HG03175 (cell line): ENCODE results near the gene SDS.

Source experiments
- ATAC-seq: cut with Tn5 transposase; IDR thresholded peaks from one replicate; pipeline ENCODE4 v1.9.1; 2021; ENCODE audit warnings: mild to moderate bottlenecking, moderate library complexity; ENCODE audit not compliant: unreplicated experiment

Gene SDS

DNA sequence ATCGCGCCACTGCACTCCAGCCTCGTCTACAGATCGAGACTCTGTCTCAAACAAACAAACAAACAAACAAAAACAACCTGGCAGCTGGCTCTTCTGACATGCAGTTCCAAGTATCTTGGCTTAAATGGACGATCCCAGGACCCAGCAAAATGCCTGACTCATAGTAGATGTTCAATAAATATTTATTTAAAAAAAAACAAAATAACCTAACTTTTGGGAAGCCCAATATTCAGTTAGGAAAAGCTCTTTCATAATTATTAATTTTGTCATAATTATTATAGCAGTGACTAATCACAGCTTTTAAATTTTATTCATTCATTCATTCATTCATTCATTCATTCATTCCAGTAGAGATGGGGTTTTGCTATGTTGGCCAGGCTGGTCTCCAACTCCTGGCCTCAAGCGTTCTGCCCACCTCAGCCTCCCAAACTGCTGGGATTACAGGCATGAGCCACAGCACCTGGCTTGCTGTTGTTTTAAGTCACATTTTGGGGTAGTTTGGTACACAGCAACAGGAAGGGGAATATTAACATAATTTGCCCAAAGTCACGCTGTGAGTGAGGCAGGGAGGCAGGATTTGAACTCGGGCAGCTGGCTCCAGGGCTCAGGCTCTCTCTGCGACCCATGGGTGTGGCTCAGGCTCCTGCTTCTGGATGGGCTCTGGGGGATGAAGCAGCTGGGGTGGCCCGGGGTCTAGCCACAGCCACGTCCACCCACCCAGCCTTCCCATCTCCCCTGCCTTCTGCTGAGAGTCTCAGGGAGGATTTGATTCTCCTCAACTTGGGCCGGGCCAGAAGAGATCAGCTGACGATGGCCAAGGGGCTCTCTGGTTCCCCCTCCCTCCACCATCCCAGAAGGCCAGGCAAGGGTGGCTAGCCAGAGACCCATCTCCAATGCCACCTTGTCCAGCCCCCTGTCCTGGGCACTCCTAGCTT, 2.4 kb downstream of the SDS start:
- no peak for ATAC-seq

DNA sequence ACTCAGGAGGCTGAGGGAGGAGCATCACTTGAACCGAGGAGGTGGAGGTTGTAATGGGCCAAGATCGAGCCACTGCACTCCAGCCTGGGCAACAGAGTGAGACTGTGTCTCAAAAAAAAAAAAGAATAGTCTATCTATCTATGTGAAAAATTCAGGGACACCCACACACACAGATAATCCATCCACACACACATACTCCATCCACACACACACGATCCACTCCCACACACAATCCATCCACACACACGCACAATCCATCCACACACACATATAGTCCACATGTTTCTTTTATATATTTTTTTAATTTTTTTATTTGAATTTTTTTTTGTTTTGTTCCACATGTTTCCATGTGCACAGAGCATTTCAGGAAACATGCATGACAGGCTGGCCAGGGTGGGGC, 3.3 kb downstream of the SDS start:
- no peak for ATAC-seq

DNA sequence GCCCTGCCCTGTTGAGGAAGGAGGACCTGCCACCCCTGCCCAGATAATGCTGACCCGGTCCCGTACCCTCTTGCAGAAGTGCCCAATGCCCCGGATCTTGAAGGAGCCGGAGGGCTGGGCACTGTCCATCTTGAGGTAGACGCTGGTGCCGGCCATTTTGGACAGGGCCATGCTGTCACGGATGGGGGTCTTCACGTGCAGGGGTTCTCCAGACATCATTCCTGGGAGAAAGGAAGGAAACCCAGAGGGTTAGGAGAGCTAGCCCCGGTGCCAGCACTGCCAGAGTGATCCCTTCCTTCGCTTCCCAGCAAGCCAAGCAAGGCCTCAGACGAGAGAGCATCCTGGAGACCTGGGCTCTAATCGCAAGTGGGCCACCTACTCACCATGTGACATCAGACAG, 4.2 kb downstream of the SDS start:
- no peak for ATAC-seq

DNA sequence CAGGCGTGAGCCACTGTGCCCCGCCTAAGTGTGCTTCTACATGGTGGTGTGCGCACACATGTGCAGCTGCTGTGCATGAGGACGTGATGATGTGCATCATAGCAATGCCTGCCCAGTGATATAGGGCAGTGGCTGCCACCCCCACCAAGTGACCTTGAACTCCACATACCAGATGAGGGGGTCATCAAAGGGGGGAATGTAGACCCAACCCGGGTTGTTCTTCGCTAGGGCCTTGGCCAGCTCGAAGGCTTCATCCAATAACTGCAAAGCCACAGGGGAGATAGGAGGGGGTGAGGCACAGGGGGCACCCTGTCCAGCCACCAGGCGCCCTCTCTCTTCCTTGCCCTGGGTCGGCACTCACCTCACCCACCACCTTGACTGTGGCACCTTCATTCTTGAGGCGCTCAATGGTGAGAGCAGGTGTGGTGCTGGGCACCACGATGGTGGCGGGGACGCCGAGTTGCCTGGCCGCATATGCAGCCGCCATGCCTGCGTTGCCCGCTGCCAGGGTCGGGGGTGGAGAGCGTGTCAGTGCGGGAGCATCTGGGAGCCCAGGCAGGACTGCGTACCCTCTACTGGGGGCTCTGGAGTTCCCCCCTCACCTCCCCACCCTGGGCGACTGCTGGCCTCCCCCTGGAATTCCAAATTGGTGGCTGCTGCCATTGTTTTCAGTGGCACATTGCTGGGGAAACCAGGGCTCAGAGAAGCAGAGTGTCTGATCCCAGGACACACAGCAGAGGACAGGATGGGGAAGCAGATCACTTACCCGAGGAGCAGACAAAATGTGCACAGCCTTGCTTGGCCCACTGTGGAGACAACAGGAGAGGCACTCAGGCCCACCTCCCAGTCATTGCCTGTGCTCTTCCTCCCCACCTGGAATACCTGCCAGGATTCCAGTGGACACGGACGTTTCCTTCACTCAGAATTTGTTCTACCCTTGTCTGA, 5.1 kb downstream of the SDS start:
- no peak for ATAC-seq

DNA sequence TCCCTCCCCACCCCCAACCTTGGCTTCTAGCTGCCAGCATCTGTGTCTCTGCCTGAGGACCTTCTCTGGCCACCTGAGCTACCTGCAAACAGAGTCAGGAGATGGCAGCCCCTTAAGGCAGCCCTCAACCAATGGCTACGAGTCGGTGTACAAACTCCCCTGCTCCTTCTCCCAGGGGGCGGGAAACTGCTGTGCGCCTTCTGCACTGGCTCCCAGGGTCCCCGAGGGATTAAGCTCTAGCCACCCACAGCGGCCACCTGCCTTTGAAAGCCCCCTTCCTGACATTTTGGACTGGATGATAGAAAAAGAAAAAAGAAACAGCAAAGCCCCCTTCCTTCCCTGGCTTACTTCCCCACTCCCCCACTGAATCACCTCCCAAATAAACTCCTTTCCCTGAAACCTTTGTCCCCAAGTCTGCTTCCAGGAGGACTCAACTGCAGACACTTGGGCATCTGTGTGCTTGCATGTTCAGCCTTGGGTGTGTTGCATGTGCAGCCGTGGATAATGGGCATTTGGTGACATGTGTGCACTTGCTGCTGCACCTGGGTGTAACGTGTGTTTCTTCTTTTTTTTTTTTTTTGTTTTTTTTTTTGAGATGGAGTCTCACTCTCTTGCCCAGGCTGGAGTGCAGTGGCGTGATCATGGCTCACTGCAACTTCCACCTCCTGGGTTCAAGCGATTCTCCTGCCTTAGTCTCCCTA, 6.0 kb downstream of the SDS start:
- ATAC-seq = no peak

DNA sequence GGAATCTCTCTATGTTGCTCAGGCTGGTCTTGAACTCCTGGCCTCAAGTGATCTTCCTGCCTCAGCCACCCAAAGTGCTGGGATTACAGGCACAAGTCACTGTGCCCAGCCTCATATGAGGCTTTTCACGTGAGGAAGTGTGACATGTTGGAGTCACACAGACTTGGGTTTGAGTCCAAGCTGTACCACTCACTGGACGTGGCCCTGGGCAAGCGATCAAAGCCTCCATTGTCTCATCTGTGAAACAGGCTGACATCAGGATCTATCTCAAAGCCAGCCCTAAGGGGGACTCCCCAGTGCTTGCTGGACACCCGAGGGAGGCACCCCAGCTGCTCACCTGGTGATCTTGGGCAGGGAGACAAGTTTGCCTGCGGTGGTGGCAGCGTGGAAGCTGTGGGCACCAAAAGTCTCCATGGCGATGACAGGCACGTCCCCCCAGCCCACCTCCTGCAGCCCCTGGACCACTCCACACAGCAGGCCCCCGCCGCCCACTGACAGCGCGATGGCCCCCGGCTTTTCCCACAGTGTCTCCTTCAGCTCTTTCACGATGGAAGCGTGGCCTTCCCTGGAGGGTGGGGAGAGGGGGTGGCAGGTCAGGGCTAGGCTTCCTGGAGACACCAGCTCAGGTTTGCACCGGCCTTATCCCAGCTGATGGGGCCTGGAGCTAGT, 6.7 kb downstream of the SDS start:
- ATAC-seq = no peak

DNA sequence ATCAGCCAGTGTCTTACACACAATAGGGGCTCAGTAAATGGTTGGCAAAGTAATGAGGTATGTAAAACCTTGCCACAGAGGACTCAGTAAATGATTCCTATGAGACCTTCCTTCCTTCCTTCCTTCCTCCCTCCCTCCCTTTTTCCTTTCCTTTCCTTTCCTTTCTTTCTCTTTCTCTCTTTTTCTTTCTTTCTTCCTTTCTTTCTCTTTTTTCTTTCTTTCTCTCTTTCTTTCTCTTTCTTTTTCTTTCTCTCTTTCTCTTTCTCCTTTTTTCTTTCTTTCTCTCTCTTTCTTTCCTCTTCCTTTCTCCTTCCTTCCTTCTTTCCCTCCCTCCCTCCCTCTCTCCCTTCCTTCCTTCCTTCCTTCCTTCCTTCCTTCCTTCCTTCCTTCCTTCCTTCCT, 7.5 kb downstream of the SDS start:
- no peak for ATAC-seq

DNA sequence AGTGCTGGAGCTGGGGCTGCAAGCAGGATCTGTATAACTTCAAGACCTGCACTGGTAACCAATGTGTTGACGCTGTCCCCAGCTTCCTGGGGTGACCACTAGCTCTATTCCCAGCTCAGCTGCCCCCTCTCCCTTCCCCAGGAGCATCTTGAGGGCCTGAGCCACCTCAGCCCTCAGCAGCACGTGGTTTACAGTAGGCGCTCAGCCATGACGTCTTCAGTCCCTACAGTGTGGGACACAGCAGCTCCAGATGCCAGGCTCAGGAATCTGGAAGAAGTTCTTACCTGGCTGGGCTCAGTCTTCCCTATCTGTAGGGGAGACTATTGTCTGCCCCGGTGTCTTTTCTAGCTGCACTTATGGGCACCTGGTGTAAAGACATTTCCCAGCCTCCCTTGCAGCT, 8.6 kb downstream of the SDS start:
- ATAC-seq = no peak

DNA sequence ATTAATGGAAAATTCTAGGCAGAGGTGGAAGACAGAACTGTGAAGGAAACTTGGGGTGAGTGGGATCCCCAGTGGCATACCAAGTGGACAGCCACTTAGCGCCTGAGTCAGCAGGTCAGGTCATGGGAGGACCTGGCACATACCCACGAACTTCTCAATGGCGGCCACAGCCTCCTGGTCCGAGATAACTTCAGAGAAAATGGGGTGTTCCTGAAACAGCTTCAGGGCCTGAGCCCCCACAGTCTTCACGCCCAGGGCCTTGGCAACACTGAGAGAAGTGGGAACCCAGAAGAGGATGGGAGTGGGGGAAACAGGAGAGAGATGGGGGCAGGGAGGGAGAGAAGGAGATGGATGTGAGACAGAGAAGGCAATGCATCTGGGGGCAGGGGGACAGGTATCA, 9.9 kb downstream of the SDS start:
- no peak for ATAC-seq

DNA sequence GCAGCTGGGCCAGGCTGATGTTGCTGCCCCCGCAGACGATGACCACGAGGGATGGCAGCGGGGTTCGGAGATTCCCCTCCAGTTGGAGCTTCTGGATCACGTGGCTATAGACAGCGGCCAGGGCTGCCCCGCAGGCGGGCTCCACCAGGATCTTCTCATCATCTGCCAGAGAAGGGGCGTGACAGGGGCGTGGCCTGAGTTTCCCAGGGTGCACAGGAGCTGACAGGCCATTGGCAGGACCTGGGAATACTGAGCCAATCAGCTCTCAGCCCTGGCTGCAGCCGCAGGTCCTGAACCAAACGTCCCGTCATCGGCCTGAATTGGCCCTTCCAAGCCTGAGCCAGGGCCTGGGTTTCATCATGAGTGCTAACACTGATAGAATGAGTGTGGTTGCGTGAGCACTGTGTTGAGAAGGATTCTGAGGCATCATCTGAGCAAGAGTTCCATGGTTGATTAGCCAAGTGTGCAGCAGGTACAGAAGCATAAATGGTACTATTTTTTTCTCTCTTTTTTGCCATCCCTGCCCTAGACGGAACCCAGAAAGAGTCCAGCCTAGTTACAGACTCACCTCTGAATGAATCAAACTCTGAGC, 10.6 kb downstream of the SDS start:
- no peak for ATAC-seq

DNA sequence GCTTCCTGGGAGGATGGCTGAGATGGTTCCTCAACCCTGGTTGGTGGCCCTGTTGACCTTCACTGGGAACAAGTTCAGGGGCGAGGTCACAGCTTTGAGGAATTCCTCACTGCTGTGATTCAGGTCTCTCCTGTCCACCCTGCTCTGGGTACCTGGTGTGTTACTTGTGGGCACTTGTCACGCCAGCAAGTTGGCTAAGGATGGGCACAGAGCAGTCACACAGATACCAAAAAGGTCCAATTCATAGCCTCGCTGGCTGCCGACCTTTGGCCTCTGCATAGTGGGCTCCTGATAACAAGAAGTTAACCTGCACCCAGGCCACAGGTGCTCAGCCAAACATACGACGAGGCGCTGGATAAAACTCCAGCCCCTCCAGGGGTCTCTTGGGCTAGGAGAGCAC, 11.2 kb downstream of the SDS start:
- ATAC-seq = no peak

DNA sequence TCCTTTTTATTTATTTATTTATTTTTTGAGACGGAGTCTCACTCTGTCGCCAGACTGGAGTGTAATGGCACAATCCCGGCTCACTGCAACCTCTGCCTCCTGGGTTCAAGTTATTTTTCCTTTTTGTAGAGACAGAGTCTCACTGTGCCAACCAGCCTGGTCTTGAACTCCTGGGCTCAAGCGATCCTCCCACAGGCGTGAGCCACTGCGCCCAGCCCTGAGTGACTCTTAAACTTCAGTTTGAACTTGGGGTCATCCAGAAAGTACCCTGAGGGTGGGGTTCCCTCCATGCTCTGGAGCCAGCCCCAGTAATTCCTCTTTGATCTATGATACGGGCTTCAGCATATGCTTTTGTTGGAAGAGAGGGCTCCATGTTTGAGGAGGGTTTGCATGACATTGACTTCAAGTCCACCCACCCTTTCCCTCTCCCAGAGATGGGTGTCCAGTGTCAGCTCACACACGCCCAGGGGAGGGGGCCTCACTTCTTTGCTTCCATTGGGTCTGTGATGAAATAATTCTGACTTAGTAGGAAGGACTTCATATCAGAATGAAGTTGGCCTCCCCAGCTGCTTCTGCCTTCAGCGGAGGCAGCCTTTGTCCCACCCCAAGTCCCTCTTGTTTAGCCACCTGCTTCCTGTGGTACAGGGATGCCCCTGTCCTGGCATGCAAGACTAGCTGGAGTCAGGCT, 11.9 kb downstream of the SDS start:
- ATAC-seq = no peak

DNA sequence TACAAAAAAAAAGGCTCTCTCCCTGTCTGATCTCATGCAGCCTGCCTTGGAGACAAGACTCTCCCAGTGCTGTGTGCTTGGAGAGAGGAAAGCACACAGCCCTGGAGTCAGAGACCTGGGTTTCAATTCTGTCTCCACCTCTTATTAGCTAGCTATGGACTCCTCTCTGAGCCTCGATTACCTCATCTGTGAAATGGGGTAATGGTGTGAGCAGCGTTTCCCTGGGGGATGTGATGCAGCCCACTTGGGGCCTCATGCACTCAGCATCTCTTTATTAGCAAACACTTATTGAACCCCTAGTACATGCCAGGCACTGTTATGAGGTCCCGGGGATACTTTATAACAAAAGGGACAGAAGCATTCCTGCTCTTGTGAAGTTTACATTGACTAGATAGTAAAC, 12.5 kb downstream of the SDS start:
- ATAC-seq = no peak

DNA sequence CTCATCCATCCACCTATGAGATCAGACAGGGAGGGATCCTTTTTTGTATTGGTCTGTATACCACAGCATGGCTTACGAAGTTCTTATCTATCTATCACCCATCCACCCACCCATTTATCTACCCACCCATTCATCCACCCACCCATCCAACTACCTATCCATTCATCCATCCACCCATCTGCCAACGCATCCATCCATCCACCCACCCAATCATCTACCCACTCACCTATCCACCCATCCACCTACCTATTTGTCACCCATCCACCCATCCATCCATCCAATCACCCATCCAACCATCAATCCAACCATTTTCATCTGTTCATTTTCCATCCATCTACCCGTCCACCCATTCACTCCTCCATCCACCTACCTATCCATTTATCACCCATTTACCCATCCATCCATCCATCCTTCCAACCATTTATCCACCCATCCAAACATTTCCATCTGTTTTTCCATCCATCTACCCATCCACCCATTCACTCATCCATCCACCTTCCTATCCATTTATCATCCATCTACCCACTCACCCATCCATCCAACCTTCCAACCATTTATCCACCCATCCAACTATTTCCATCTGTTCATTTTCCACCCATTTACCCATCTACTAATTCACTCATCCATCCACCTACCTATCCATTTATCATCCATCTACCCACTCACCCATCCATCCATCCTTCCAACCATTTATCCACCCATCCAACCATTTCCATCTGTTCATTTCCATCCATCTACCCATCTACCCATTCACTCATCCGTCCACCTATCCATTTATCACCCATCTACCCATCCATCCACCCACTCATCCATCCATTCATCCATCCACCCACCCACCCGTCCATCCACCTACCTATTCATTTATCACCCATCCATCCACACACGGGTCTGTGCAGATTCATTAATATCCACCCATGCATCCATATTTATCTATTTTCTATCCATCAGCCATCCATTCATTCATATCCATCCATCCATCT, 13.3 kb downstream of the SDS start:
- no peak for ATAC-seq

DNA sequence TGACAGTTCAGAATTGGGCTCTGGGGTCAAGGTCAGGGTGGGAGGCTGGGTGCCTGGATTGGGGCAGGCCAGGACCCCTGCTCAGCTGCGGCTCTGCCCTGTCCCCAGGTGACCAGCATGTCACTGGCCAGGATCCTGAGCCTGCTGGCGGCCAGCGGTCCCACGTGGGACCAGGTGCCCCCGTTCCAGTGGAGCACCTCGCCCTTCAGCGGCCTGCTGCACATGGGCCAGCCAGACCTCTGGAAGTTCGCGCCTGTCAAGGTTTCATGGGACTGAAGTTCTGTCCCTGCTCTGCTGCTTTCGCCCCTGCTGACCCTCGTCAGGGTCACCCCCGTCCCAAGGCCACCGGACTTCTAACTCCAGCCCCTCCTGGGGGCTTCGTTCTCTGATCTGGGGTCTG, 15.3 kb downstream of the SDS start:
- ATAC-seq = no peak

DNA sequence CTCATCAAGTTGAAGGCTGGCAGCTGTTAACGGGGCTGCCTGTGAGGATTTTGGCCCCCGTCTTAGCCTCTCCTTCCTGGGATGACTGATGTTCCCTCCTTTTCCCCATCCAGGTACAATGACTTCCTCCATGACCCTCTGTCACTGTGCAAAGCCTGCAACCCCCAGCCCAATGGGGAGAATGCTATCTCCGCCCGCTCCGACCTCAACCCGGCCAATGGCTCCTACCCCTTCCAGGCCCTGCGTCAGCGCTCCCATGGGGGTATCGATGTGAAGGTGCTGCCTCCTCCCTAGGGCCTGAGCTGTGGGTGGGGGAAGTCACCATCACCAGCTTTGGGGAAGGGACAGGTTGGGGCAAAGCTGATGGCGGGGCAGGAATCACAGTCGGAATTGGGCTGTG, 16.1 kb downstream of the SDS start:
- no peak for ATAC-seq

DNA sequence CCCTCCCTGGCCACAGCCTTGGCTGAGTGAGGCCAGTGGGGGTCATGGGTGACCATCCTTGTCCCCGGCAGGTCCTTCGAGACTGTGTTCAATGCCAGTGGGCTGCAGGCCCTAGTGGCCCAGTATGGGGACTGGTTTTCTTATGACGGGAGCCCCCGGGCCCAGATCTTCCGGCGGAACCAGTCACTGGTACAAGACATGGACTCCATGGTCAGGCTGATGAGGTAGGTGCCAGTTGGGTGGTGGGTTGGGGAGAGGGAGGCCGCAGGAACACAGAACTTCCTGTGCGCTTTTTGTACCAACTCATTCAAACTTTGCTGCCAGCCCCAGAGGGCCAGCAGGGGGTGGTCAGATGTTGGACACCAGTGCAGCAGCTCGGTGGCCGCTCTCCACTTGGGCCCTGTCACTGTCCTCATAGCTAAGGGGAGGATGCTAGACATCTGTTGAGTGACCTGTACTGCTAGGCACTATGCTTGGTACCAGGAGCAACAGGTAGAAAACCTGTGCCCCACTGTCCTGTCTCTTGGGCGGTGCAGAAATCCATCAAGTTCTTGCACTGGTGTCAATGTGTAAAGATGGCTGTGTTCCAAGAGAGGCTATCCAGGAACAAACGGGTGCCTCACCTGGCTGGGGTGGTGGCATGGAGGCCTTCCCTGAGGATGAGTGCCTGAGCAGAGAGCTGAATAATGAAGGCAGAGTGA, 16.7 kb downstream of the SDS start:
- ATAC-seq = no peak

DNA sequence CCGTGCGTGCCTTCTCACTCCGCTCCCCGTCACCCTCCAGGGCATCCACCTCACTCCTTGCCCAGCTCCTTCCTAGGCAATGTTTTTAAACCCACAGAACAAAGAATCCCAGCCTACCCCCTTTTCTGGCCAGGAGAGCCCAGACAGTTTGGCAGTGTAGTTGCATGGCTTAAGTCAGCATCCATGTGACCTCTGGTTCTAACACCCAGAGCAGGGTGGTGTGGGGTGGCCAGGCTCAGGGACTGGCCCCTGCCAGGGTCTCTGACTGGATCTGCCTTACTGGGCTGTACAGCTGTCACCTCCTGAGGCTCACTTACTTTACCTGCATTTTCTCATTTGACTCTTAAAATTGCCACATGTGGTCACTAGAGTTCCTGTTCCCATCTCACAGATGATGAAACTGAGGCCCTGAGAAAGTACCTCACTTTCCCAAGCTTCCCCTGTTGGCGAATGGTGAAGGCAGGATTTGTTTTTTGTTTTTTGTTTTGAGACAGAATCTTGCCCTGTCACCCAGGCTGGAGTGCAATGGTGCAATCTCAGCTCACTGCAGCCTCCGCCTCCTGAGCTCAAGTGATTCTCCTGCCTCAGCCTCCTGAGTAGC, 18.3 kb downstream of the SDS start:
- ATAC-seq = no peak
